ENCODE measurements around the gene TPT1.
"Not testable (repeated sequence)": the region's sequence is repeated elsewhere in the genome, so short reads cannot be mapped to it uniquely, and the experiment has no call there.

The TPT1 gene

DNA sequence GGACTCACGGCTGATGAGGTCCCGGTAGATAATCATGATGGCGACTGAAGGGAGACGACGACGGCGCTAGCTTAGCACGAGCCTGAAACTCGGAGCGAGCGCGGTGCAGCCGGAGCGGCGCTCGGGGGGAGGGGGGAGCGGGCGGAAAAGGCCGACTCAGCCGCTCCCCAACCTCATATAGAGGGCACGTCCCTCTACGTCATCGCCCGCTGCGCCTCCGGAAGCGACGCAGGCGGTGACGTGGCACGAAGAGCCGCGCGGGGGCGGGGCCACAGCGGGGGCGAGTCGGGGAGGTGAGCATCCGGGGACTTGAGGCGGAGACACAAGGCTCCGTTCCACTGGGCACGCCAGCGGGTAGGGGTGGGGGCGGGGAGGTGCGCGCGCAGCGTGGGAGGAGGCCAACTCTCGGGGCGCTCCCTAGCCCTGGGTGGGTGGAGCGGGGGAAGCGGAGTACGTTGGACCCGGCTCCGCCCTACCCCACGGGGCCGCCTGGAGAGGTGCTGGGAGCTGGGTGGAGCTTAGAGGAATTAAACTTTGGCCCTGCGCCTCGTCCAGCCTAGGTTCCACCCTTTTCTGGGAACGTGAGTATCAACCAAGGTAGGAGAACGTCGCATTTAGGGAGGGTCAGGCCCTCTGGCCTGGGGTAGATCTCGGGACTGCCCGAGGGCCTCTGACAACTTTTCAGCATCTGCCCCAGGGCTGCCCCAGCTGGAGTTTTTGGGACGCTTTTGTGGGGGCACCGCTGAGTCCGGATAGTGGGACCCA is at the start of gene TPT1:
TPT1 (minus strand) TSS at position 150 of the 765 bp plus-strand sequence; CDS start at position 36, 114 bp downstream.
- peak; percentile 98 for DNase-seq (ENCODE audit: low spot score)

DNA sequence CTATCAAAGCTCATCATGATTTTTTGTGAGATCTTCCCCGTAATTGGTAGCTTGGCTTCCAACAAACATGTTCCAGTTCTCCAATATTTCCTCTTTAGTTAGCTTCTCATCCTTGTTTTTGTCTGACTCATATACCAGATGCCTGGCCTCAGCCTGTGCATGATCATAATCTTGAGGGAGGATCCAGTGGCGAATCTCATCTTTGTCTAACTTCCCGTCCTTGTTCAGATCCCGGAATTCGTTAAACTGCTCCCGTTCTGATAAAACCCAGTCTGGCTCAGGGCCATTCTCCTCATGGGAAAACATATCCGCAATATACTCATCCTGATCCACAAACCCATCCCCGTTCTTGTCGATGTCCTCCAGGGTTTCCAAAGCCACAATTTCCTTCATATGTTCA is 49.4 kb upstream of the TPT1 start:
- DNase-seq (ENCODE audit: low spot score) = not testable (repeated sequence)

DNA sequence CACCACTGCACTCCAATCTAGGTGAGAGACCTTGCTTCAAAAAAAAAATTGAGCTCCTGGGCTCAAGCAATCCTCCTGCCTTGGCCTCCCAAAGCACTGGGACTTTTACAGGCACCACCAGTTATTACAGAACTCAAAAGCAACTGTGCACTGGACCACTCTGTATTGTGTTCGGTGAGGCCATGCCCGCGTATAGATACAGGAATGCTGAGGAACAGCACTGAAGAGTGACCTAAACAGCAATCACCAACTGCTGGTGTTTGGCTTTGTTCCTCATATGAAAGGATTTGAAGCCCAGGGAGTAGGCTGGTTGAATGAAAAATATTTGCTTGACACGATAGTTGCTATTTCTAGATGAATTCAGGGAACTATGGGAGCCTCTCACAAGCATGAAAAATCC is 47.7 kb upstream of the TPT1 start:
- DNase-seq (ENCODE audit: low spot score) = no peak

DNA sequence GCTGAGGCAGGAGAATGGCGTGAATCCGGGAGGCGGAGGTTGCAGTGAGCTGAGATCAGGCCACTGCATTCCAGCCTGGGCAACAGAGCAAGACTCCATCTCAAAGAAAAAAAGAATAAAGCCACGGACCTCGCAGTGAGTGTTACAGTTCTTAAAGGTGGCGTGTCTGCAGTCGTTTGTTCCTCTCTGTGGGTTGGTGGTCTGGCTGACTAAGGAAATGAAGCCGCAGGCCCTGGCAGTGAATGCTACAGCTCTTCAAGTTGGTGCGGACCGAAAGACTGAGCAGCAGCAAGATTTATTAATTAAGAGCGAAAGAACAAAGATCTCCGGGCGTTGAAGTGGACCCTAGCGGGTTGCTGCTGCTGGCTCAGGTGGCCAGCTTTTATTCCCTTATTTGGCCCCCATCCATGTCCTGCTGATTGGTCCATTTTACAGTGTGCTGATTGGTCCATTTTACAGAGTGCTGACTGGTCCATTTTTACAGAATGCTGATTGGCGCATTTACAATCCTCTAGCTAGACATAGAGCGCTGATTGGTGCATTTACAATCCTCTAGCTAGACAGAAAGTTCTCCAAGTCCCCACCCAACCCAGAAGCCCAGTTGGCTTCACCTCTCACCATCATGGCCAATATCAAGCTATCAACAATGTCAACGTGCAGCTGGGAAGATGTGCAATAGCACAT is 46.1 kb upstream of the TPT1 start:
- DNase-seq (ENCODE audit: low spot score) = not testable (repeated sequence)

DNA sequence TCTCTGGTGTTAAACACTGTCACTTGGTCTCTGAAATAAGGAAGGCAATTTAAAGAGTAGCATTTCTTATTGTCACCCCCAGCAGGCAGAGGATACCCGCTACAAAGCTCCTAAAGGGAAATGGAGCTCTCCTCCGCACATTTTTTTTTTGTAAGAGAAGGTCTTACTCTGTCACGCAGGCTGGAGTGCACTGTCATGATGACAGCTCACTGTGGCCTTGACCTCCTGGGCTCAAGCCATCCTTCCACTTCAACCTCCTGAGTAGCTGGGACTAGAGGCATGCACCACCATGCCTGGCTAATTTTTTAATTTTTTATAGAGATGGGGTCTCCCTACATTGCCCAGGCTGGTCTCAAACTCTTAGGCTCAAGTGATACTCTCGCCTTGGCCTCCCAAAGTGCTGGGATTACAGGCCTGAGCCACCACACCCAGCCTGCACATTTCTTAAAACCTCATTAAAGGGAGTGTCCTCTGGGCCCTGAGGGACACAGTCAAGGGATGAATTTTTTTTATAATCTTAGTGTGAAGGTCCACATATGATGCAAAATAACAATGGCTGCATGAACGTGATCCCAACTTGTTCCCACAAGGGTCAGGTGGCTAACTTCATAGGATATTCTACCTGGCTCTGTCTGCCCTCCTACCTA is 45.0 kb upstream of the TPT1 start:
- DNase-seq (ENCODE audit: low spot score) = no peak

DNA sequence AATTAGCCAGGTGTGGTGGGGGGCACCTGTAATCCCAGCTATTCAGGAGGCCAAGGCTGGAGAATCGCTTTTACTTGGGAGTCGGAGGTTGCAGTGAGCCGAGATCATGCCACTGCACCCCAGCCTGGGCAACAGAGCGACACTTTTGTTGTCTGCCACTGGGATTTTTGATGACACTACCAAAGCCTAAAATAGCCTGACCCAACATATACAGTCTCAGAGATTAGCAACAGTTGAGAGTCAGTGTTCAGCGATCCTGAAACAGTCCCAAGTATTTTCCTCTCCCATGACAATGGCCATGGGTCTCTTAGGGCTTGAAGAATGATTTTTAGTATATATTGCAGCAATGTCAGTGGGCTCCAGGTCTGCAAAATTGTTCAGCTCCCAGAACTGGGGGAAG is 44.3 kb upstream of the TPT1 start:
- no peak for DNase-seq (ENCODE audit: low spot score)

DNA sequence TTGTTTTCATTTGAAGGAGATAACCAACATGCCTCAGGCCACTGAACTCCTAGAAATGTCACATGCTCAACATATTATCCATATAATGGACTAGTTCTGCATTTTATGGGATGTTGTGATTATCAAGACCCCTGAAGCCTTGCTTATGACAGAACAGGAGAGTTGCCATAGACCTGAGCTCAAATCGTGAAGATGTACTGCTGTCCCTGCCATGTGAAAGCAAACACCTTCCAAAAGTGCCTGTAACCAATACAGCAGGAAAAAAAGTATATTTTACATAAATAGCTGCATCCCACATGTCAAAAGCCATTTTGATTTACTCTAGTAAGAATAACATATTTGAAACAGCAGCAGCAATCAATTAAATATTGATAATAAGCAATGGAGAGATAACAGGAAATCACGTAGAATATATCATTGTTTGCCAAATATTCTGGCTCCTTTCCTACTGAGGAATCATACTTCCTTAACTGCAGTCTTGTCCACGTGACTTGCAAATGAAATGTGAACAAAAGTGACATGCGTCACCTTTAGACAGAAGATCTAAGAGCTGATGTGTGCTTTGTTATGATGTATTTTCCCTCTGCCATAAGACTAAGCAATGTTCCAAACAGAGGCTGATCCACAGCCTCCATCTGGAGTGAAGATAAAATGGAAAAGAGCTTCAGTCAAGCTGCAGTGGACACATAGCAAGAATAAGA is 43.6 kb upstream of the TPT1 start:
- DNase-seq (ENCODE audit: low spot score) = no peak

DNA sequence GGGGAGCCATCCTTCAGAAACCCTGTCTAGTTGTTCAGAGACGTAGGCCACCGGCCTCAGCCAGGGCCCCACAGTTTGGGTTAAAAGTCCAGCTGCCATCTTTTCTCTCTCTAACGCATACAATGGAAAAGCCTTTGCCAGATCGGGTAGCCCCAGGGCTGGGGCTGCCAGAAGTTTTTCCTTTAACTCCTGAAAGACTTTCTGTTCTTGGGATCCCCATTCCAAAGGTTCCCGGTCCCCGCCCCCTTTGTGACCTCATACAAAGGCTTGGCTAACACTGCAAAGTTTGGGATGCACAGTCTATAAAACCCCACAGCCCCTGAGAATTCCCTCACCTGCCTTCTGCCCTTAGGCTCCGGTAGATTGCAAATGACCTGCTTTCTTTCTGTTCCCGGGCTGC is 41.8 kb upstream of the TPT1 start:
- DNase-seq (ENCODE audit: low spot score) = not testable (repeated sequence)

DNA sequence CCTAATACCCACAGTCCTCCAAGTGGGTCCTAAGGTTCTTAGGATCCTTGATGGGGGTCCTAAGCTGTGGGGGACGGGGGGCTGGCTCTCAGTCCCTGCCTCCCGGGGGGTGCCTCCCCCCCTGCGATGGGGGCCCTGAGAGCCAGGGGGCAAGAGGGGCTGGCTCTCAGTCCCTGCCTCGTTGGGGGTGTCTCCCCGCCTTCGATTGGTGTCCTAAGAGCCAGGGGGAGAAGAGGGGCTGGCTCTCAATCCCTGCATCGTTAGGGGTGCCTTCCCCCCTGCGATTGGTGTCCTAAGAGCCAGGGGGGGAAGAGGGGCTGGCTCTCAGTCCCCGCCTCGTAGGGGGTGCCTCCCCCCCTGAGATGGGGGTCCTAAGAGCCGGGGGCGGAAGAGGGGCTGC is 40.2 kb upstream of the TPT1 start:
- no peak for DNase-seq (ENCODE audit: low spot score)

DNA sequence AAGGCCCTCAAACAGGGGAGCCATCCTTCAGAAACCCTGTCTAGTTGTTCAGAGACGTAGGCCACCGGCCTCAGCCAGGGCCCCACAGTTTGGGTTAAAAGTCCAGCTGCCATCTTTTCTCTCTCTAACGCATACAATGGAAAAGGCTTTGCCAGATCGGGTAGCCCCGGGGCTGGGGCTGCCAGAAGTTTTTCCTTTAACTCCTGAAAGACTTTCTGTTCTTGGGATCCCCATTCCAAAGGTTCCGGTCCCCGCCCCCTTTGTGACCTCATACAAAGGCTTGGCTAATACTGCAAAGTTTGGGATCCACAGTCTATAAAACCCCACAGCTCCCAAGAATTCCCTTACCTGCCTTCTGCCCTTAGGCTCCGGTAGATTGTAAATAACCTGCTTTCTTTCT is 39.7 kb upstream of the TPT1 start:
- not testable (repeated sequence) for DNase-seq (ENCODE audit: low spot score)

DNA sequence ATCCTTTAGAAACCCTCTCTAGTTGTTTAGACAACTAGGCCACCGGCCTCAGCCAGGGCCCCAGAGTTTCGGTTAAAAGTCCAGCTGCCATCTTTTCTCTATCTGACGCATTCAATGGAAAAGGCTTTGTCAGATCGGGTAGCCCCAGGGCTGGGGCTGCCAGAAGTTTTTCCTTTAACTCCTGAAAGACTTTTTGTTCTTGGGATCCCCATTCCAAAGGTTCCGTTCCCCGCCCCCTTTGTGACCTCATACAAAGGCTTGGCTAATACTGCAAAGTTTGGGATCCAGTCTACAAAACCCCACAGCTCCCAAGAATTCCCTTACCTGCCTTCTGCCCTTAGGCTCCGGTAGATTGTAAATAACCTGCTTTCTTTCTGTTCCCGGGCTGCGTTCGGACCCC is 38.5 kb upstream of the TPT1 start:
- DNase-seq (ENCODE audit: low spot score) = not testable (repeated sequence)

DNA sequence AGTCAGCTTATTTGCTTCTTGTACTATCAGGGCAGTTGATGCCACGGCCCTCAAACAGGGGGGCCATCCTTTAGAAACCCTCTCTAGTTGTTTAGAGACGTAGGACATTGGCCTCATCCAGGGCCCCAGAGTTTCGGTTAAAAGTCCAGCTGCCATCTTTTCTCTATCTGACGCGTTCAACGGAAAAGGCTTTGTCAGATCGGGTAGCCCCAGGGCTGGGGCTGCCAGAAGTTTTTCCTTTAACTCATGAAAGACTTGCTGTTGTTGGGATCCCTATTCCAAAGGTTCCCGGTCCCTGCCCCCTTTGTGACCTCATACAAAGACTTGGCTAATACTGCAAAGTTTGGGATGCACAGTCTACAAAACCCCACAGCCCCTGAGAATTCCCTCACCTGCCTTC is 37.8 kb upstream of the TPT1 start:
- DNase-seq (ENCODE audit: low spot score) = not testable (repeated sequence)

DNA sequence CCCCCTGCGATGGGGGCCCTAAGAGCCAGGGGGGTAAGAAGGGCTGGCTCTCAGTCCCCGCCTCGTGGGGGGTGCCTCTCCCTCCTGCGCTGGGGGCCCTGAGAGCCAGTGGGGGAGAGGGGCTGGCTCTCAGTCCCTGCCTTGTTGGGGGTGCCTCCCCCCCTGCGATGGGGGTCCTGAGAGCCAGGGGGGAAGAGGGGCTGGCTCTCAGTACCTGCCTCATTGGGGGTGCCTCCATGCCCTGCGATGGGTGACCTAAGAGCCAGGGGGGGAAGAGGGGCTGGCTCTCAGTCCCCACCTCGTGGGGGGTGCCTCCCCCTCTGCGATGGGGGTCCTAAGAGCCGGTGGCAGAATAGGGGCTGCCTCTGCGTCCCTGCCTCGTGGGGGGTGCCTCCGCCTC is 36.3 kb upstream of the TPT1 start:
- DNase-seq (ENCODE audit: low spot score) = not testable (repeated sequence)

DNA sequence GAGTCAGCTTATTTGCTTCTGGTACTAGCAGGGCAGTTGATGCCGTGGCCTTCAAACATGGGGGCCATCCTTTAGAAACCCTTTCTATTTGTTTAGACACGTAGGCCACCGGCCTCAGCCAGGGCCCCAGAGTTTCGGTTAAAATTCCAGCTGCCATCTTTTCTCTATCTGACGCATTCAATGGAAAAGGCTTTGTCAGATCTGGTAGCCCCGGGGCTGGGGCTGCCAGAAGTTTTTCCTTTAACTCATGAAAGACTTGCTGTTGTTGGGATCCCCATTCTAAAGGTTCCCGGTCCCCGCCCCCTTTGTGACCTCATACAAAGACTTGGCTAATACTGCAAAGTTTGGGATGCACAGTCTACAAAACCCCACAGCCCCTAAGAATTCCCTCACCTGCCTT is 35.7 kb upstream of the TPT1 start:
- not testable (repeated sequence) for DNase-seq (ENCODE audit: low spot score)

DNA sequence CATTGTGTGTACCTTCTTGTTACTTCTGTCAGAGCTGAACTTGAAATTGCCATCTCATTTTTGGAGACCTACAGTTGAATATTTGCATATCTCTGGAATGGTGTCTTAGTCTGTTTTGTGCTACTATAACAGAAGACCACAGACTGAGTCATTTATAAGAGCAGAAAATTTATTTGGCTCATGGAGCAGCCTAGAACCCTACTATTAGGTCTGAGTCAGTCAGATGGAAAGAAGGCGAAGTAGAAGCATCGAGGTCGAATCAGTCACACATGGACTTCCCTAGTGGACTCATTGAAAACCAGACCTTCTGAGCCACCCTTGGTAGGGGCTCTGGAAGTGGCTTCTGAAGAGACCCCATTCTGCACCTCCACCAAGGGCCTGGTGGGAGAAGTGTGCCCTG is 33.9 kb upstream of the TPT1 start:
- DNase-seq (ENCODE audit: low spot score) = no peak

DNA sequence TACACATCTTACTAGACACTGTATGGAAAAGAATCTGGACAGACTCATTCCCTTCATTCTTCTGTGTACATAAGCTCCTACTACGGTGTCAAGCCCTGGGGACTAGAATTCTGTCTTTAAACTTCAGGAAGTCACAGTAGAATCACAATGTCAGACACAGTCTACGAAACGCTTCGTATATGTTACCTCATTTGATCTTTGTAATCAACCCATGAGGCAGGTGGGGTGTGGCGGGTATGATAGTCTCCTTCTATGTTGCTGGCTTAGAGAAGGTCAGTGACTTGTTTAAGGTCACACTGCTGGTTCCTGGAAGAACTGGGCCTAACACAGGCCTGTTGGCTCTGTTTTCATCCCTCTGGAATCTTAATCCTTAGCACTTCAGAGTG is 32.2 kb upstream of the TPT1 start:
- DNase-seq (ENCODE audit: low spot score) = no peak

DNA sequence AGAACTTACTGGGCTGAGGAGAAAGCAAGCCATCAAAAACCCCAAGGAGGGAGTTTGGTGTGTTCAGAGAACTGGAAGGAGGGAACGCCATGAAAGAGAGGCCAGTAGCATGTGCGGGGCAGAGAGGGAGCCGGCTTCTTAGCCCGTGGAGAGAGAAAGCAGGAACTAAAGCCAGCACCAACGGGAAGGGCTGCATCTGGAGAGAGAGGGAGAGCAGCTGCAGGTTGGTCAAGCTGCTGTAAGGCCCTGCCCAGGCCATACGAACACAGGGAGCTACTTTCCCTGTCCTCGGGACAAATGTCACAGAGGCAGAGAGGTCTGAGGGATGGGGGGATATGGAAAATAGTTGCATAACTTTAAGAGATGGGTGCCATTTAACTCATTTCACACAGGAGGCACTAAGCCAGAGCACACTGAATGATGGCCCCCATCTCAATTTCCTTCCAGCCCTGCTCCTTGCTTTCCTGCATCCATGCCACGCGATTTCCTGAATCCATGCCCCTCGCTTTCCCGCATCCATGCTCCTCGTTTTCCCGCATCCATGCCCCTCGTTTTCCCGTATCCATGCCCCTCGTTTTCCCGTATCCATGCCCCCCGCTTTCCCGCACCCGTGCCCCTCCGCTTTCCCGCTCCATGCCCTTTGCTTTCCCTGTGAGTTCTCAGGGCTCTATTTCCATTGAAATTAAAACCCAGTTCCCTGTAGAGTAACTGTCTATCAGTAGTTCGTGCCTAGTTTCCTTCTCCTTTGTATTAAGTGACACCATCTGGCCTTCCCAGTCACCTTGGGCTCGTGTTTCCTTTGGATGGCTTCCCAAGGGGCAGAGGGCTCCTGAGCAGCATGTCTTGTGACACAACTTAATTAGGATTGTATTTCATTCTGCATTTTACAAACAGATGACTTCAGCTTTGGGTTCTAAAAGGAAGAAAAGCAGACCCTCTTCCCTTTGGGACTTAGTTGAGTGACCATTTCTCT is 31.5 kb upstream of the TPT1 start:
- no peak for DNase-seq (ENCODE audit: low spot score)

DNA sequence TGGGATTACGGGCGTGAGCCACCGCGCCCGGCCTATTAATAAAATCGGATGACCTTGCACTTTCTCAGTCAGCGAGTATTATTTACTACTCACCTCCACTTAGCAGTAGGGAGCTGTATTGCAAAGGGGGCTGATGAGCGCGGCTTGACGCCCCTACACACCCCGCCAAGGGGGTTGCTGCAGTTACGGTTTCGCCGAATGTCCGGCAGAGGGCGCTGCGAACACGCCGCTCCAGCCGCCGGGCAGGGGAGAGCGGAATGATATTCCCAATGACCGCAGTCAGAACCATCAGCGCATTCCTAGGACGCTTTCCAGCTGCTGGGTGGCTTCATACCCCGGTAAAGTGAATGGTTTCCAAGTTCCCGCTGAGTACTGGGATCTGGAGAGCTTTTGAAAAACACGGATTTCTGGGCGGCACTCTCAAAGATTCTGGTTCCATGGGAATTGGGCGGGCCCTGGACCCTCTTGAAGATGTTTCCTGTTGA is 30.0 kb upstream of the TPT1 start:
- DNase-seq (ENCODE audit: low spot score) = no peak

DNA sequence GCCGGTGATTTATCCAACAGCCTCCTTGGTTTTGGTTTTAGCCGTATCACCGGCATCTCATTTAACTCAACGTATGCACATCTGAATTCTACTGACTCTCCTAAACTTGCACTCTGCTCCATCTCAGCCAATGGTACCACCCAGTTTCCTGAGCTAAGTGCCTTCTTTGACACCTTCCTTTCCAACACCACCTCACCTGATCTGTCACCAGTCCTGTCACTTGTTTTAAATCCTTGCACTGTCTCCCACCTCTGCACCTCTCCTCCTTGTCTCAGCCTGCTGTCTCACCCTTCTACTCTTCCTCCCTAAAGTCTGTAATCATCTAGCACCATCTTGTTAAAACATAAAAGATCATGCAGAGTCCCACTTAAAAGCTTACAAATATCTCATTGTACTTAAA is 28.1 kb upstream of the TPT1 start:
- DNase-seq (ENCODE audit: low spot score) = no peak

DNA sequence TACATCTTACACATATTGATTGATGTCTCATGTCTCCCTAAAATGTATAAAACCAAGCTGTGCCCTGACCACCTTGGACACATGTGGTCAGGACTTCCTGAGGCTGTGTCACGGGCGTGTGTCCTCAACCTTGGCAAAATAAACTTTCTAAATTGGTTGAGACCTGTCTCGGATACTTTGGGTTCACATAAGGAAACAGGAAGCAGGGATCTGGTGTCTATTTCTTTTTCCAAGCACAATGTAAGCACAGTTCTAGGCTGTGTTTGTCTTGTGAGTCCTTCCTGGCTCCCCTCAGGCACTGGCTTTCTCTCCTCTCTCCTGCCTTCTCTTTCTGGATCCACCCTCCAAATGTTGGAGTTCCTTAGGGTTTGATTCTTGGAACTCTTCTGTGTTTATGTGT is 27.6 kb upstream of the TPT1 start:
- DNase-seq (ENCODE audit: low spot score) = no peak

DNA sequence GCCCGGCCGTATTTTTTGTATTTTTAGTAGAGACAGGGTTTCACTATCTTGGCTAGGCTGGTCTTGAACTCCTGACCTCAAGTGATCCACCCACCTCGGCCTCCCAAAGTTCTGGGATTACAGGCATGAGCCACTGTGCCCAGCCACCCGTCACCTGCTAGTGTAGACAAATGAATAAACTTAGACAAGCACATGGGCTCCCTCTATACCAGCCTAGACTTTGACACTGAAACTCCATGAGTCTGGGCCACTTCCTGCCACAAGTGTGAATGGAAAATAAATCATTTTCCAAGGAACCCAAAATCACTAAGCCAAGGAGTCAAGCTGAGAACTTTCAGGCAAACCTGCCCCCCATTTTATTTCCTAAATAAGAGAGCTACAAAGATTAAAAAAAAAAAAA is 27.0 kb upstream of the TPT1 start:
- no peak for DNase-seq (ENCODE audit: low spot score)

All from RKO (cell line).